HEK293 (cell line): Measurements from ENCODE around the gene MMD2.

Experiments used
- BCL11A ChIP-seq: fragments of 450-650 bp; formaldehyde crosslinking; IDR thresholded peaks from 2 replicates; pipeline ENCODE4 v1.5.1; 2016; ENCODE audit warnings: low read depth, missing biosample characterization, missing genetic modification characterization
- CTCF ChIP-seq: fragments of 450-650 bp; formaldehyde crosslinking; IDR thresholded peaks from 2 replicates; pipeline ENCODE4 v1.5.1; 2016; ENCODE audit warnings: missing biosample characterization, missing genetic modification characterization
- MYNN ChIP-seq: fragments of 450-650 bp; formaldehyde crosslinking; IDR thresholded peaks from 2 replicates; pipeline ENCODE4 v1.5.1; 2016; ENCODE audit warnings: missing biosample characterization, missing genetic modification characterization, borderline replicate concordance
- PRDM4 ChIP-seq: fragments of 450-650 bp; formaldehyde crosslinking; IDR thresholded peaks from 2 replicates; pipeline ENCODE4 v1.5.1; 2017; ENCODE audit warnings: missing biosample characterization, missing genetic modification characterization
- YY1 ChIP-seq: fragments of 450-650 bp; formaldehyde crosslinking; IDR thresholded peaks from 2 replicates; pipeline ENCODE4 v1.5.1; 2018; ENCODE audit warnings: missing biosample characterization, missing genetic modification characterization
- ZBTB7A ChIP-seq: fragments of 450-650 bp; formaldehyde crosslinking; IDR thresholded peaks from 2 replicates; pipeline ENCODE4 v1.5.1; 2016; ENCODE audit warnings: low read depth, missing biosample characterization, missing genetic modification characterization
- ZNF121 ChIP-seq: fragments of 450-650 bp; formaldehyde crosslinking; IDR thresholded peaks from 2 replicates; pipeline ENCODE4 v1.5.1; 2016; ENCODE audit warnings: missing biosample characterization, missing genetic modification characterization
- ZNF140 ChIP-seq: fragments of 450-650 bp; formaldehyde crosslinking; IDR thresholded peaks from 2 replicates; pipeline ENCODE4 v1.5.1; 2016; ENCODE audit warnings: missing biosample characterization, missing genetic modification characterization
- ZNF175 ChIP-seq: fragments of 450-650 bp; formaldehyde crosslinking; IDR thresholded peaks from 2 replicates; pipeline ENCODE4 v1.5.1; 2016; ENCODE audit warnings: missing biosample characterization, missing genetic modification characterization
- ZNF248 ChIP-seq: fragments of 450-650 bp; formaldehyde crosslinking; IDR thresholded peaks from 2 replicates; pipeline ENCODE4 v1.5.1; 2017; ENCODE audit warnings: missing biosample characterization, missing genetic modification characterization
- ZNF335 ChIP-seq: fragments of 450-650 bp; formaldehyde crosslinking; conservative IDR thresholded peaks from 2 replicates; pipeline ENCODE4 v1.5.1; 2016; ENCODE audit warnings: missing biosample characterization, missing genetic modification characterization
- ZNF398 ChIP-seq: fragments of 450-650 bp; formaldehyde crosslinking; IDR thresholded peaks from 2 replicates; pipeline ENCODE4 v1.5.1; 2017; ENCODE audit warnings: missing biosample characterization, missing genetic modification characterization
- ZNF777 ChIP-seq: fragments of 450-650 bp; formaldehyde crosslinking; IDR thresholded peaks from 2 replicates; pipeline ENCODE4 v1.5.1; 2017; ENCODE audit warnings: missing biosample characterization, missing genetic modification characterization, borderline replicate concordance

GRCh38 chr7:4873071-4873944 is 85.7 kb downstream of the MMD2 start:
- TF ChIP-seq ZNF175 (no peak), ZBTB7A (tag by site-specific recombination) (no peak), ZNF335 (tag by site-specific recombination) (no peak), ZNF121 (no peak), PRDM4 (tag by site-specific recombination) (no peak), ZNF777 (tag by site-specific recombination) (no peak), CTCF (tag by site-specific recombination) (no peak), MYNN (tag by site-specific recombination) (no peak), BCL11A (no peak), YY1 (tag by site-specific recombination) (no peak), ZNF140 (tag by site-specific recombination) (no peak), ZNF248 (tag by site-specific recombination) (no peak), ZNF398 (tag by site-specific recombination) (no peak)
